ENCODE results near the gene RARRES1.
A peak's percentile ranks its signal among the peaks of the same experiment; 100 is the strongest.
"Not testable (repeated sequence)": the region's sequence is repeated elsewhere in the genome, so short reads cannot be mapped to it uniquely, and the experiment has no call there.

The RARRES1 gene

GRCh38 chr3:158733656-158734055 lies 1.4 kb upstream of the RARRES1 start:
- DNase-seq = no peak

- DNase-seq = no peak
These were observed 571 bp upstream of the RARRES1 start for GRCh38 chr3:158732856-158733200.

DNA sequence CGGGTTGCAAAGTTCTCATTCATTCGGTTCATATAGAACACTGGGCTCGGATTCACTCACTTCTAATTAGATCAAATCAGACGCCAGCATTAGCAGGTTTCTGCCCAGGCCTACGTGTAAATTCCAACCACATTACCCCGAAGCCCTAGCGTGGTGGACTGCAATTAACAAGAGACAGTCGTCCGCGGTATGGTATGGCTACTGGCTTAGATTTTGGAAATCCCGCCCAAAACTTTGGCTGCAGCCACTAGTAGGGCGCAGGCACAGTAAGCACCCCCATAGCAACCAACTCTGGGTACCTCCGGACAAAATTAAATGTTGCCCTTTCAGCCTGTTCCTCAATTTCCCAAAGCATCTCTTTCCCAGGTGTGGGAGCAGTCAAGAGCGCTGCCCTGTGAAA lies 771 bp downstream of the RARRES1 start:
- DNase-seq = no peak

- DNase-seq = no peak
These were observed 3.4 kb downstream of the RARRES1 start for GRCh38 chr3:158728851-158729250.

DNA sequence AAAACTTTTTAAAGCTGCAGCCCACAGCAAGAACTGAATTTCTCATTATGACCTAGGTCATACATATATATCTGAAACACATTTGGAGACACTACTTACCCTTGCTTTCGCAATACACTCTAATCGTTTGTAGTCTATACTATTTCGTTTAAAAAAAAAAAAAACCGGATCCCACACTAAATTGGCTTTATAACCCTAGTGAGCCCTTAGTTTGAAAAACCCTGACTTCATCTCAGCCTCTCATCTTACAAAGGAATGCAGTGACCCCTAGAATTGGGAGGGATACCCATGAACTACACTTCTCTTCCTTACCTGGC lies 4.2 kb downstream of the RARRES1 start:
- no peak for DNase-seq

- peak; percentile 14 for DNase-seq
These were observed 4.8 kb downstream of the RARRES1 start for GRCh38 chr3:158727206-158728060.

DNA sequence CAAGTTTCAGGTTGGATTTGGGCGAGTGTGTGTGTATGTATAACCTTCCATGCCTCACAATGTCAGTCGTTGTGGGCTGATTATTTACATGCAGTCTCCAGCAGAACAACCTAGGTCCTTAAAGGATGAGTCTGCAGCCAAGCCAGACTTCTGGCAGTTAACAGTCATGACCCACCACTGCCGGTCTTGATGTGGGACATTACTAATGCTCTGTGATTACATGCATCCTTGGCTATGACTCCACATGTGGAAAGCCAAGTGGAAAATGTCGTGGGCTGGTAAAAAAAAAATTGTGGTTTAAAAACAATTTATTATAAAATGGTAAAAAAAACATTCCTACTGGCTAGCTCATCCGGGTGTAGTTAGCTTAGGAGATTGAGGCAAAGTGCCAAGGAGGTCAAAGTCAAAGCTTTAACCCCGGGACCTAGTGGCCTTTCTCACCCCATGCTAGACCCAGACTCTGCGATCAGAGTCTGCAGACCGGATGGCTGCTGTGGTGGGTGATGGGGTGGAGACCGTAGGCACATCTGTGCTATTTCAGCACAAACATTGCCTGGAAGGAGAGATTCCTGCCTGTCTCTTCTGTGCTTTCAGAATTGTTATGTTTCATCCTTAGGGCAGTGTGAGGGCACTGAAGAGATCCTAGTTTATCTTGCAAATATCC lies 6.8 kb downstream of the RARRES1 start:
- DNase-seq = no peak

GRCh38 chr3:158723991-158724390 lies 8.3 kb downstream of the RARRES1 start:
- DNase-seq = no peak

GRCh38 chr3:158722108-158722507 lies 10.1 kb downstream of the RARRES1 start:
- DNase-seq = no peak

GRCh38 chr3:158718490-158719170 lies 13.6 kb downstream of the RARRES1 start:
- no peak for DNase-seq

DNA sequence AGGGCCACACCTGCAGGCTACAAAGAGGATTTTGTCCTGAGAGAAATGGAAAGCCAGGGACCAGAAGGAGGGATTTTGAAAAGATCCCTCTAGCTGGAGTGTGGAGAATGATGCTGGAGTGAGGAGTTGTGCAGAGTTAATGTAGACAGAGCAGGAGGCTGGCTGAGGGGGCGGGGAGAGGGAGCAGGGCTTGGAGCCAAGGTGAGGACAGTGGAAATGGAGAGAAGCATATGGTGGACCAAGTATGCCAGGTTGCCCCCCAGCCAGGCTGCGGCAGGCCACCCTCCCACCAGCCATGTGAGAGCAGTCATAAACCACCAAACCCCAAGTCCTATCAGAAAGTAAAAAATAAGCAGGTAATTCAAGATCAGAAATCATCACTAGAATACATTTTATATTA lies 14.7 kb downstream of the RARRES1 start:
- no peak for DNase-seq

DNA sequence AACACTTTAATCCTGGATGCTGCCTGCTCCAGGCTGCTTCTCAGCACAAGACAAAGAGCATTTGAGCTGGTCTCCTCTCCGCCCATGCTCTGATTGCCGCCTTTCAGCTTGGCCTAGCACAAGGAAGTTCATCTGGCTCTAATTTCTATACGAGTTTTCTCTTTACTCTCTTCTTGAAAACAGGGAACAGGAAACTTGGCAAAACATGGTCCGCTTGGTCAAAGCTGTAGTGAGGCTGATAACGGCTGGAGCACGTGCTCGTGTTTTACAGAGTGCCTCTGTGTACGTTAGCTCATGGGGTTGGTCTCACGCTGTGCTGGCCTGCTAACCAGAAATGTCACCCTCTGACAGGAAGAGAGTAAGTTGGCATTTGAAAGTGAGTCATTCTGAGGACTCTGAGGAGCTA lies 19.2 kb downstream of the RARRES1 start:
- DNase-seq = no peak

DNA sequence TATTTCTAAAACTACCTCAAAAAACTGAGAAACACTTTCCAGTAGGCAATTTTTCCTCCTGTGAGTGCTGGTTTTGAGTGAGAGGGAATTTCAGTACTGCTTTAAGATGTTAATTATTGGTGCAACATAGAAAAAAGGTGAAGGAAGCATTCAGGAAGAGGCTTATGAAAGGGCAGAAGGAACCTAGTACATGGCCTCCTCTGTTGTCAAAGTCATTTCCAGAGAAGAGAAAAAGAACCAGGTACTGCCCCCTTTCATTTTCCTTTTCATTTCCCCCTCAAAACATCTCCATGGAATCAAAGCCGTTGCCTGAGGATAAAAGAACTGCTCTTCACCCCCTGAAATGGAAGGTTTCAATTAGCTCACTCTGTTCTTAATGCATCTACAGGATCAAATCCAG lies 19.8 kb downstream of the RARRES1 start:
- DNase-seq = no peak

GRCh38 chr3:158711886-158712285 lies 20.4 kb downstream of the RARRES1 start:
- no peak for DNase-seq

DNA sequence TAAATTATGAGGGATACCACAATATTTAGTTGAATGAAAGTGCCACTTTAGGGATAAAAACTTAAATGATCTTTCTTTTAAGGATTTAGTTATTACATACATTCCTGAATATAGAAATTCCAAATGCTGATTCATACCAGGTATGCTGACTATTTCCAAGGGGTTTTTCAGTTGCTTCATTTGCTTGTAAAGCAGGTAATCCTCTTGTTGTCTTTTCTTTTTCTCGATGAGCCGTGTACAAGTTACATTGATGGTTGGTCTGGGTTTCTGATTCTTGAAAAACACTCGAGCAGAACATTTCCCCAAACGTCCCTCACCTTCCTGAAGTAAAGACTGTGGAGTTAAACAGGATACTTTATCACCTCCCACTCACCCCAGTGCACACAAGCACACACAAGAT lies 21.7 kb downstream of the RARRES1 start:
- DNase-seq = no peak

DNA sequence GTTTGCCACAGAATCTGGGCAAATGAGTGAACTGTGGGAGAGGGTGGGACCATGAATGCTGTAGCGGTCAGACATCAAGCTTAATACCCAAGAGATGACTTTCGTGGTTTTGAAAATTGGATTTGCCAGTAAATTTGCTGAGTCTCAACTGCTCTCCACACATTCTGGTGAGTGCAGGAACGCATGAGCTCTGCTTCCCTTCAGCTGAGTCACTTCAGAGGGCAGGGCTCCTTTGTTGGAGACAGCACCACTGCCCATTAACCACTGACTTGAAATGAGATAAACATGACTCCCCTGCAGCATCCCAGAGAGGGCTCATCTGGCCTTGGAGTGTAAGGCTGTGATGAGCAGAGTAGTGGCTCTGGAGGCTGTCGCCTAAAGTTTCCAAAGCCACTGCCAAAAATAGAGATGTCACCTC lies 22.6 kb downstream of the RARRES1 start:
- no peak for DNase-seq

- no peak for DNase-seq
These were observed 28.7 kb downstream of the RARRES1 start for GRCh38 chr3:158703566-158703965.

DNA sequence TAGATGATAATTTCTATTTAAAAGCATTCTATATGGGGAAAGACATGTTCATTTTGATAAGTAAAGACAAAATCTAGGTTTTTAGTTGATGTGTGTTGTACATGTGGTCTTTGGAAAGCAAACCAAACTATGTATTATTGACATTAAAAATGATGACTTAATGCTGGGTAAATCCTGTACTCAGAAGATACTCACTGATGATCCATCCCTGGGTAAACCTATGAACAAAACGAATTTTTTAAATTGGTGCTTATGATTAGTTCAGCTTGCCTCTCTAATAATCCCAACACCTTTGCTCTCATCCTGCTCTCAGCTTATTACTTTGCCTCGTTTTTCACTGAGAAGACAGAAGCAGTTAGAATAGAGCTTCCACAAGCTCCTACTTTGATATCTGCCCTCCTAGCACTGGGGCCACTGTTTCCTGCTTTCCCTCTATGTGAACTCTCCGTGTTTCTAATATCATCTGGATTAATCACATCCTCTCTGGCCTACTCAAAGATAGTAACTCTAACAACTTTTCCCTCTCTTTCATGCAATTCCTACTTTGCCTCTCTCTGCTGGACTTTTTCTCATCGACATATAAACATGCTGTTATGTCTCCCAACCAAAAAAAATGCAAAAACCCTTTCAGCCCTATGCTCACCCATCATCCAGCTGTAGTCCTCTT lies 29.3 kb downstream of the RARRES1 start:
- DNase-seq = no peak

GRCh38 chr3:158701420-158702065 lies 30.7 kb downstream of the RARRES1 start:
- DNase-seq = no peak

DNA sequence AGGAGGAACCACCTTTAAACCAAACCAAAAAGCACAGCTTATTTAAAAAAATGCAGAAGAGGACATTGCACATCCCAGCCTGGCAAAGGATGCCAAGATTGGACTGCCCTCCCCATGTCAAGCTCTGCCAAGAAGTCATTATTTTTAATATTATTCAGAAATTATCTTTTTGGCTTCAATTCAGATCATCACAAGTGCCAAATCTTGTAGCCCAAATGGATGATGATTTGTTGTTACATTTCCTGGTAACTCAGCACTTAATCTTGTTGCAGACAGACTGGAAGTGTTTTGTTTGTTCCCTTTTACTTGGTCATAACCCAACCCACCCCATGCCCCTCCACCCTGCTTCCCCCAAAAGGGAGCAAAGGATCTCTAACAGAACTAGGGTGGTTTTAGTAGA lies 31.7 kb downstream of the RARRES1 start:
- no peak for DNase-seq

DNA sequence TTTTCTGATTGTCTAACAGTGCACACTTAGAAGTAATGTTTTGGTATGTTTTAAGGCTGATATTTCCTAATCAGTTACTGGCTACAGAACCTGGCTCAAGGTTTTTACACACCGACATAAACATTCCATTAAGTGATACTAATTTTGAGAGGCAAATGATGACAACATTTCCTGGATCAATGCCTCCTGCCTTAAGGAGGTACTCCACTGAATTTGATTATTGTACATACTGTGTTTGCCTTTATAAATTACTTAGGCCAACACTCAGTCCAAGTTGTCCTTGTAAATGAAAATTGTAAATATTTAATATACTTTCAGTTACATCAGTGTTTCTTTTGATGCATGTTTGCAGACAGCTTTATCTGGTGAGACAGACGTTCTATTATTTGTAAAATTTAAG lies 35.6 kb downstream of the RARRES1 start:
- no peak for DNase-seq

- not testable (repeated sequence) for DNase-seq
These were observed 38.3 kb downstream of the RARRES1 start for GRCh38 chr3:158693866-158694456.

DNA sequence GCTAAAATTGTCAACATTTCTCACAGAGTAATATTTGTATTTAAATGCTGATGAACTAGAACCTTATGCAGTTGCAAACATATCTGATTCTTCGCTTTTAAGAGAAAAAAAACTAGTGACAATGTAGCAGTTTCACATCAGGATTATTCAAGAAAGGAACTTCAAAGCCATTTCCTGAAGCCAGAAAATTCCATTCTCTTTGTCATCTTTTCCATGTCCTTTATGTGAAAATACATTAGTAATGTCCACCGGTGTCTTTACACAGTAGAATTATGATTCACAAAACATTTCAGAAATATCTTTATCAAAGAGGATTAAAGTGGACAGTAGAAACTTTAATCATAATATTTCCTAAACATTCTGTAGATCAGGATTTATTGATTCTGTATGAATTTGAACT lies 47.1 kb downstream of the RARRES1 start:
- no peak for DNase-seq

All from NCI-H748 treated with DMSO at 0.1 percent for 48 hours (cell line).